ACHN (cell line): Measurements from ENCODE around the gene UCHL5.

ENCODE experiments used
- DNase-seq: peaks from one replicate; pipeline ENCODE4 v3.0.0-alpha.2; 2015
- in situ Hi-C: cut with HindIII; loops from 2 replicates; pipeline ENCODE4 v1.10.0; 2017; ENCODE audit warnings: low sequenced_read_pairs, low pct_ligation_motif_present, low pct_unique_long_range_greater_than_20kb

Gene UCHL5

GRCh38 chr1:192979542-192979941, 79.6 kb downstream of the UCHL5 start:
- in situ Hi-C loops = no loop called here
- peak; percentile 10 for DNase-seq

- no peak for DNase-seq
- in situ Hi-C loops = no loop called here
Measured at GRCh38 chr1:192978195-192978710, 80.9 kb downstream of the UCHL5 start.

- DNase-seq = no peak
- in situ Hi-C loops = no loop called here
Measured at GRCh38 chr1:192977089-192977706, 82.0 kb downstream of the UCHL5 start.

GRCh38 chr1:192976576-192976975, 82.6 kb downstream of the UCHL5 start:
- in situ Hi-C loops = no loop called here

GRCh38 chr1:192974701-192975100, 84.5 kb downstream of the UCHL5 start:
- no peak for DNase-seq
- in situ Hi-C loops = no loop called here

More at GRCh38 chr1:192976576-192976975, 82.6 kb downstream of the UCHL5 start:
- DNase-seq = no peak

GRCh38 chr1:192973988-192974387, 85.2 kb downstream of the UCHL5 start:
- in situ Hi-C loops = no loop called here
- no peak for DNase-seq

- in situ Hi-C loops = no loop called here
Measured at GRCh38 chr1:192973202-192973601, 86.0 kb downstream of the UCHL5 start.

GRCh38 chr1:192969091-192969490, 90.1 kb downstream of the UCHL5 start:
- no peak for DNase-seq
- in situ Hi-C loops = no loop called here

More at GRCh38 chr1:192973202-192973601, 86.0 kb downstream of the UCHL5 start:
- DNase-seq = no peak

GRCh38 chr1:192968323-192968722, 90.8 kb downstream of the UCHL5 start:
- DNase-seq = no peak
- in situ Hi-C loops = no loop called here

GRCh38 chr1:192967901-192968300, 91.3 kb downstream of the UCHL5 start:
- in situ Hi-C loops = no loop called here
- no peak for DNase-seq

GRCh38 chr1:192967211-192967877, 91.8 kb downstream of the UCHL5 start:
- no peak for DNase-seq
- in situ Hi-C loops = no loop called here

- in situ Hi-C loops = no loop called here
- DNase-seq = no peak
Measured at GRCh38 chr1:192966073-192966472, 93.1 kb downstream of the UCHL5 start.

- DNase-seq = no peak
- in situ Hi-C loops = no loop called here
Measured at GRCh38 chr1:192962901-192963300, 96.3 kb downstream of the UCHL5 start.
